ENCODE measurements around the gene SENP5. TPM values are rescaled to one million over a fixed set of nuclear protein-coding genes. Genes with fewer than 3 reads are reported as not detected.

Gene SENP5
- total and polyA plus RNA-seq, 4 donors = 29.0 to 64.9 (median 40.1) TPM

GRCh38 chr3:196947860-196948441 lies 80.2 kb downstream of the SENP5 start:
- Histone ChIP-seq H3K27me3 (ENCODE audit: control insufficient read depth, insufficient read depth, low read length) (no peaks in the 10 kb centered on the region), H3K4me1 (ENCODE audit: control insufficient read depth, insufficient read depth, low read length) (peaks cover 6% of the 10 kb centered on the region), H3K4me3 (ENCODE audit: low read depth, low read length) (no peak overlapping the region), H3K27ac (ENCODE audit: low read depth, low read length) (no peak overlapping the region), H3K9me3 (ENCODE audit: control insufficient read depth, insufficient read depth, low read length) (no peaks in the 10 kb centered on the region), H3K36me3 (ENCODE audit: control insufficient read depth, insufficient read depth, low read length) (peaks cover 38% of the 10 kb centered on the region)
- DNase-seq (ENCODE audit: low read depth in 4 of 6, low spot score in 6 of 6) = no peak
- WGBS (ENCODE audit: insufficient coverage) = 81% methylated on average over 28 of the region's 28 CpGs

GRCh38 chr3:196948442-196949284 lies 80.9 kb downstream of the SENP5 start:
- Histone ChIP-seq H3K36me3 (ENCODE audit: control insufficient read depth, insufficient read depth, low read length) (peaks cover 36% of the 10 kb centered on the region), H3K4me1 (ENCODE audit: control insufficient read depth, insufficient read depth, low read length) (peaks cover 2% of the 10 kb centered on the region), H3K27me3 (ENCODE audit: control insufficient read depth, insufficient read depth, low read length) (no peaks in the 10 kb centered on the region), H3K4me3 (ENCODE audit: low read depth, low read length) (no peak overlapping the region), H3K9me3 (ENCODE audit: control insufficient read depth, insufficient read depth, low read length) (no peaks in the 10 kb centered on the region), H3K27ac (ENCODE audit: low read depth, low read length) (no peak overlapping the region)
- DNase-seq (ENCODE audit: low read depth in 4 of 6, low spot score in 6 of 6) = no peak
- 40% methylated on average over 21 of the region's 22 CpGs for WGBS (ENCODE audit: insufficient coverage)

DNA sequence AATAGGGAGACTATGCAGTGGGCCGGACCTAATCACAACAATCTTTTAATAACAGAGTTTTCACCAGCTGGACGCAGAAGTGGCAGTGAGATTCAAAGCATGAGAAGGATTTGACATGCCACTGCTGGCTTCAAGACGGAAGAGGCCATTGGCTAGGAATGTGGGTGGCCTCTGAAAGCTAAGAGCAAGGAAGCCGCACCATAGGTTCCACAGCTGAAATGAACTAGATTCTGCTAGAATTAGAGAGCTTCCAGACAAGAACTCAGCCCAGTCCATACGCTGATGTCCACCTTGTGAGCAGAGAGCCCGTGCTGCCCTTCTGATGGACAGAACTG lies 81.5 kb downstream of the SENP5 start:
- Histone ChIP-seq H3K9me3 (ENCODE audit: control insufficient read depth, insufficient read depth, low read length) (no peaks in the 10 kb centered on the region), H3K4me3 (ENCODE audit: low read depth, low read length) (no peak overlapping the region), H3K27ac (ENCODE audit: low read depth, low read length) (no peak overlapping the region), H3K27me3 (ENCODE audit: control insufficient read depth, insufficient read depth, low read length) (no peaks in the 10 kb centered on the region), H3K36me3 (ENCODE audit: control insufficient read depth, insufficient read depth, low read length) (peaks cover 33% of the 10 kb centered on the region), H3K4me1 (ENCODE audit: control insufficient read depth, insufficient read depth, low read length) (no peaks in the 10 kb centered on the region)
- DNase-seq (ENCODE audit: low read depth in 4 of 6, low spot score in 6 of 6) = no peak
- WGBS (ENCODE audit: insufficient coverage) = 80% methylated on average over 6 of the region's 6 CpGs

- no peak for DNase-seq (ENCODE audit: low read depth in 4 of 6, low spot score in 6 of 6)
- Histone ChIP-seq H3K36me3 (ENCODE audit: control insufficient read depth, insufficient read depth, low read length) (peaks cover 33% of the 10 kb centered on the region), H3K4me1 (ENCODE audit: control insufficient read depth, insufficient read depth, low read length) (no peaks in the 10 kb centered on the region), H3K27ac (ENCODE audit: low read depth, low read length) (no peak overlapping the region), H3K27me3 (ENCODE audit: control insufficient read depth, insufficient read depth, low read length) (no peaks in the 10 kb centered on the region), H3K4me3 (ENCODE audit: low read depth, low read length) (no peak overlapping the region), H3K9me3 (ENCODE audit: control insufficient read depth, insufficient read depth, low read length) (no peaks in the 10 kb centered on the region)
- 88% methylated on average over 3 of the region's 6 CpGs for WGBS (ENCODE audit: insufficient coverage)
These were observed 82.0 kb downstream of the SENP5 start for GRCh38 chr3:196949750-196950149.

- Histone ChIP-seq H3K4me3 (ENCODE audit: low read depth, low read length) (no peak overlapping the region), H3K36me3 (ENCODE audit: control insufficient read depth, insufficient read depth, low read length) (peaks cover 27% of the 10 kb centered on the region), H3K27me3 (ENCODE audit: control insufficient read depth, insufficient read depth, low read length) (no peaks in the 10 kb centered on the region), H3K4me1 (ENCODE audit: control insufficient read depth, insufficient read depth, low read length) (no peaks in the 10 kb centered on the region), H3K9me3 (ENCODE audit: control insufficient read depth, insufficient read depth, low read length) (no peaks in the 10 kb centered on the region), H3K27ac (ENCODE audit: low read depth, low read length) (no peak overlapping the region)
- no peak for DNase-seq (ENCODE audit: low read depth in 4 of 6, low spot score in 6 of 6)
- 81% methylated on average over 3 of the region's 3 CpGs for WGBS (ENCODE audit: insufficient coverage)
These were observed 83.7 kb downstream of the SENP5 start for GRCh38 chr3:196951371-196951770.

- Histone ChIP-seq H3K36me3 (ENCODE audit: control insufficient read depth, insufficient read depth, low read length) (peaks cover 4% of the 10 kb centered on the region), H3K4me3 (ENCODE audit: low read depth, low read length) (no peak overlapping the region), H3K27ac (ENCODE audit: low read depth, low read length) (no peak overlapping the region), H3K27me3 (ENCODE audit: control insufficient read depth, insufficient read depth, low read length) (no peaks in the 10 kb centered on the region), H3K9me3 (ENCODE audit: control insufficient read depth, insufficient read depth, low read length) (no peaks in the 10 kb centered on the region), H3K4me1 (ENCODE audit: control insufficient read depth, insufficient read depth, low read length) (no peaks in the 10 kb centered on the region)
- whole genome bisulfite sequencing (ENCODE audit: insufficient coverage) = 100% methylated on average over 1 of the region's 7 CpGs
- DNase-seq (ENCODE audit: low read depth in 4 of 6, low spot score in 6 of 6) = no peak
These were observed 87.1 kb downstream of the SENP5 start for GRCh38 chr3:196954832-196955231.

DNA sequence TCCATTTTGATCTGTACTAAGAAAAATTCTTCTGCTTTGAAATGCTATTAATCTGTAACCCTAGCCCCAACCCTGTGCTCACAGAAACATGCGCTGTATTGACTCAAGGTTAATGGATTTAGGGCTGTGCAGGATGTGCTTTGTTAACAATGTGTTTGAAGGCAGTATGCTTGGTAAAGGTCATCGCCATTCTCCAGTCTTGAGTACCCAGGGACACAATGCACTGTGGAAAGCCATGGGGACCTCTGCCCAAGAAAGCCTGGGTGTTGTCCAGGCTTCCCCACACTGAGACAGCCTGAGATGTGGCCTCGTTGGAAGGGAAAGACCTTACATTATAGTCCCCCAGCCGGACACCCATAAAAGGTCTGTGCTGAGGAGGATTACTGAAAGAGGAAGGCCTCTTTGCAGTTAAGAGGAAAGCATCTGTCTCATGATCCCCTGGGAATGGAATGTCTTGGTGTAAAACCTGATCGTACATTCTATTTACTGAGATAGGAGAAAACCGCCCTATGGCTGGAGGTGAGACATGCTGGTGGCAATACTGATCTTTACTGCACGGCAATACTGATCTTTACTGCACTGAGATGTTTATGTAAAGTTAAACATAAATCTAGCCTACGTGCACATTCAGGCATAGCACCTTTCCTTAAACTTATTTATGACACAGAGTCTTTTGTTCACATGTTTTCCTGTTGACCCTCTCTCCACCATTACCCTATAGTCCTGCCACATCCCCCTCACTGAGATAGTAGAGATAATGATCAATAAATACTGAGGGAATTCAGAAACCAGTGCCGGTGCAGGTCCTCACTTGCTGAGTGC lies 94.6 kb downstream of the SENP5 start:
- Histone ChIP-seq H3K27ac (ENCODE audit: low read depth, low read length) (no peak overlapping the region), H3K9me3 (ENCODE audit: control insufficient read depth, insufficient read depth, low read length) (no peaks in the 10 kb centered on the region), H3K27me3 (ENCODE audit: control insufficient read depth, insufficient read depth, low read length) (peaks cover 14% of the 10 kb centered on the region), H3K4me1 (ENCODE audit: control insufficient read depth, insufficient read depth, low read length) (peaks cover 11% of the 10 kb centered on the region), H3K36me3 (ENCODE audit: control insufficient read depth, insufficient read depth, low read length) (peaks cover 16% of the 10 kb centered on the region), H3K4me3 (ENCODE audit: low read depth, low read length) (no peak overlapping the region)
- no peak for DNase-seq (ENCODE audit: low read depth in 4 of 6, low spot score in 6 of 6)
- WGBS (ENCODE audit: insufficient coverage) = 69% methylated on average over 1 of the region's 9 CpGs

DNA sequence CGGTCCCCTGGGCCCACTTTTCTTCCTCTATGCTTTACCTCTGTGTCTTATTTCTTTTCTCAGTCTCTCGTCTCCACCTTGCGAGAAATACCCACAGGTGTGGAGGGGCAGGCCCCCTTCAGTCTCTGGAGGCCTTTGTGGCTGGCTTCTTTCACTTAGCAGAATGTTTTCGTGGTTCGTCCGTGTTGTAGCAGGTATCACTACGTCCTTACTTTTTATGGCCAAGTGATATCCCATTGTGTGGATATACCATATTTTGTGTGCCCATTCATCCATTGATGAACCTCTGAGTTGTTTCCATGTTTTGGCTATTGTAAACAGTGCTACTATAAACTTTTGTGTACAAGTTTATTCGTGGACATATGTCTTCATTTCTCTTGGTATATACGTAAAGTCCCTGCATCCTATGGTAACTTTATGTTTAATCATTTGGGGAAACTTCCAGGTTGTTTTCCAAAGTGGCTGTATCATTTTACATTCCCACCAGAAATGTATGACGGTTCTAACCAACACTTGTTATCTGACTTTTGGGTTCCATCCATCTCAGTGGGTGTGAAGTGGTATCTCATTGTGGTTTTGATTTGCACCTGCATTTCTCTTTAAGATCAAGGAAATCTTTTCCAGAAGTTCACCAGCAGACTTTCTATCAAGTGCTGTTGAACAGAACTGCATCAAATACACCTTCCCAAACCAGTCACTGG lies 95.4 kb downstream of the SENP5 start:
- H3K4me3 ChIP-seq (ENCODE audit: low read depth, low read length) = no peak overlapping the region
- DNase-seq (ENCODE audit: low read depth in 4 of 6, low spot score in 6 of 6) = no peak
- 73% methylated on average over 3 of the region's 10 CpGs for WGBS (ENCODE audit: insufficient coverage)
- H3K36me3 ChIP-seq (ENCODE audit: control insufficient read depth, insufficient read depth, low read length) = peaks cover 16% of the 10 kb centered on the region
- H3K4me1 ChIP-seq (ENCODE audit: control insufficient read depth, insufficient read depth, low read length) = peaks cover 18% of the 10 kb centered on the region
- peaks cover 22% of the 10 kb centered on the region for H3K27me3 ChIP-seq (ENCODE audit: control insufficient read depth, insufficient read depth, low read length)
- no peak overlapping the region for H3K27ac ChIP-seq (ENCODE audit: low read depth, low read length)
- H3K9me3 ChIP-seq (ENCODE audit: control insufficient read depth, insufficient read depth, low read length) = no peaks in the 10 kb centered on the region

DNA sequence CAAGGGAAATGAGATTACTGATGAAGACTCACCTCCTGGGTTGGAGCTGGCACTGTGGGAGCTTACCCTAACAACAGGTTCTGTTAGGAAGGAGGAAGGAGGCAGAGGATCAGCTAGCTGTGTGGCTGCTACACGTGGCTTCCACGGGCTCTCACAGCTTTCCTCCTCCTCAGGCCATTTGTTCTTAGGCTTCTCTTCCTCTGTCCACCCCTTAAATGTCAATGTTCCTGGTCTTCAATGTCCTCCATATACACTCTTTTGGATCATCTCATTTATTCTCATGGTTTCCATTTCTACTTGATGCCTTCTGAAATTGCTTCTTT lies 95.9 kb downstream of the SENP5 start:
- Histone ChIP-seq H3K36me3 (ENCODE audit: control insufficient read depth, insufficient read depth, low read length) (peaks cover 16% of the 10 kb centered on the region), H3K4me3 (ENCODE audit: low read depth, low read length) (no peak overlapping the region), H3K27ac (ENCODE audit: low read depth, low read length) (no peak overlapping the region), H3K9me3 (ENCODE audit: control insufficient read depth, insufficient read depth, low read length) (no peaks in the 10 kb centered on the region), H3K27me3 (ENCODE audit: control insufficient read depth, insufficient read depth, low read length) (peaks cover 25% of the 10 kb centered on the region), H3K4me1 (ENCODE audit: control insufficient read depth, insufficient read depth, low read length) (peaks cover 22% of the 10 kb centered on the region)
- no peak for DNase-seq (ENCODE audit: low read depth in 4 of 6, low spot score in 6 of 6)
- 85% methylated on average over 2 of the region's 2 CpGs for WGBS (ENCODE audit: insufficient coverage)

Data from spinal cord (tissue), 10 donors.